COLO668 (cell line): ENCODE measurements around the gene SON.
"Not testable (repeated sequence)": the region's sequence is repeated elsewhere in the genome, so short reads cannot be mapped to it uniquely, and the experiment has no call there.

Source experiments
- DNase-seq: peaks from one replicate; lab custom pipeline; 2025; ENCODE audit not compliant: unreplicated experiment; lab: John Stamatoyannopoulos, UW

SON gene, protein sequence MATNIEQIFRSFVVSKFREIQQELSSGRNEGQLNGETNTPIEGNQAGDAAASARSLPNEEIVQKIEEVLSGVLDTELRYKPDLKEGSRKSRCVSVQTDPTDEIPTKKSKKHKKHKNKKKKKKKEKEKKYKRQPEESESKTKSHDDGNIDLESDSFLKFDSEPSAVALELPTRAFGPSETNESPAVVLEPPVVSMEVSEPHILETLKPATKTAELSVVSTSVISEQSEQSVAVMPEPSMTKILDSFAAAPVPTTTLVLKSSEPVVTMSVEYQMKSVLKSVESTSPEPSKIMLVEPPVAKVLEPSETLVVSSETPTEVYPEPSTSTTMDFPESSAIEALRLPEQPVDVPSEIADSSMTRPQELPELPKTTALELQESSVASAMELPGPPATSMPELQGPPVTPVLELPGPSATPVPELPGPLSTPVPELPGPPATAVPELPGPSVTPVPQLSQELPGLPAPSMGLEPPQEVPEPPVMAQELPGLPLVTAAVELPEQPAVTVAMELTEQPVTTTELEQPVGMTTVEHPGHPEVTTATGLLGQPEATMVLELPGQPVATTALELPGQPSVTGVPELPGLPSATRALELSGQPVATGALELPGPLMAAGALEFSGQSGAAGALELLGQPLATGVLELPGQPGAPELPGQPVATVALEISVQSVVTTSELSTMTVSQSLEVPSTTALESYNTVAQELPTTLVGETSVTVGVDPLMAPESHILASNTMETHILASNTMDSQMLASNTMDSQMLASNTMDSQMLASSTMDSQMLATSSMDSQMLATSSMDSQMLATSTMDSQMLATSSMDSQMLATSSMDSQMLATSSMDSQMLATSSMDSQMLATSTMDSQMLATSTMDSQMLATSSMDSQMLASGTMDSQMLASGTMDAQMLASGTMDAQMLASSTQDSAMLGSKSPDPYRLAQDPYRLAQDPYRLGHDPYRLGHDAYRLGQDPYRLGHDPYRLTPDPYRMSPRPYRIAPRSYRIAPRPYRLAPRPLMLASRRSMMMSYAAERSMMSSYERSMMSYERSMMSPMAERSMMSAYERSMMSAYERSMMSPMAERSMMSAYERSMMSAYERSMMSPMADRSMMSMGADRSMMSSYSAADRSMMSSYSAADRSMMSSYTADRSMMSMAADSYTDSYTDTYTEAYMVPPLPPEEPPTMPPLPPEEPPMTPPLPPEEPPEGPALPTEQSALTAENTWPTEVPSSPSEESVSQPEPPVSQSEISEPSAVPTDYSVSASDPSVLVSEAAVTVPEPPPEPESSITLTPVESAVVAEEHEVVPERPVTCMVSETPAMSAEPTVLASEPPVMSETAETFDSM (N-terminal part only)

DNA sequence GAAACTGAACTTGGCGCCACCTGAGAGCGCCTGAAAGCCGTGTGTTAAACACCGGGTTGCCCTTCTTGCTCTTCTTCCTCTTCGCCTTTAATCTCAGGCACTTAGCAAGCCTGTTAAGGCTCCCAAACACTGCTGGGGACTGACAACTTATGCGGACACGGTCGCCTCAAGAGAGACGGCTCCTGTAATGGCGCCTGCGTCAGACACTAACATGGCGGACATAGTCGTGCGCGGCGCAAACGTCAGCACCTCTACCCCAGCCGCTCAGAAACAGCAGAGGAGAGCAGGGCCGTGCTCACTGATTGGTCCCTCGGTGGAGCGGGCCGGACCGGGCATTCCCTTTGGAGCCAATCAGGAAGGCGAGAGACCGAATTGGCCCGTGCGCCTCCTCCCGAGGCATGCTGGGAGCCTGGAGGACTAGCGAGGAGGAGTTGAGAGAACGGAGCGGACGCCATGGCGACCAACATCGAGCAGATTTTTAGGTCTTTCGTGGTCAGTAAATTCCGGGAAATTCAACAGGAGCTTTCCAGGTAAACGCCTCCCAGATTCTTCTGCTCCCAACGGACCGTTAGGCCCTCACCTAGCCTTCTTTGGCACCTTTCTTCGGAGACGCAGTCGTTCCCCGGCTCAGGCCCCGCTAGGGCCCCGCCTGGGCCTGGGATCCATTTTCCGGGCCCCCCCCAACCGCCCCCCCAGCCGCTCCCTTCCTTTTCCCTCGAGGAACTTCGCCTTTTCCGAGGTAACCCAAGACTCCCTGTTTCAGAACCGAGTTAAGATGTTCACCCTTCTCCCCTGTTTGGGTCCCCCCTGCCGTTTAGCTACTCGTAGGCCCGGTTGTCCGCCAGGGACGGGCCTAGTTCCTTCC, at the start of gene SON:
SON (plus strand) TSS at position 399 of the 865 bp plus-strand sequence; CDS start at position 454, 55 bp downstream.
- peak; percentile 99 for DNase-seq

DNA sequence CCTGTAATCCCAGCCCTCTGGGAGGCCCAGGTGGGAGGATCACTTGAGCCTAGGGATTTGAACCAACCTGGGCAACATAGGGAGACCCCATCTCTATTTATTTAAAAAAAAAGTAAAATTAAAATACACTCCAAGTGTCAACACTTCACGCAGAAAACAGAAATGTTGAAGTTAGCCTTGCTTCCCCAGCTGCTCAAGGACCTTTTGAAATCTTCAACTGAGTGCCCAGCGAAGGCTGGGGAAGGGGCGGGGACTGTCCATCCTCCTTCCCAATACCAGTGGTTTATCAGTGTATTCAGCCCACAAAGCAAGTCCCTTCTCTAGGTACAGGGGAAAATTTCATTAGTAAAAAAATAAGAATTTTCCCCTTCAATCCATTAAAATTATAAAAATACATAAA, 49.1 kb upstream of the SON start:
- DNase-seq = no peak

DNA sequence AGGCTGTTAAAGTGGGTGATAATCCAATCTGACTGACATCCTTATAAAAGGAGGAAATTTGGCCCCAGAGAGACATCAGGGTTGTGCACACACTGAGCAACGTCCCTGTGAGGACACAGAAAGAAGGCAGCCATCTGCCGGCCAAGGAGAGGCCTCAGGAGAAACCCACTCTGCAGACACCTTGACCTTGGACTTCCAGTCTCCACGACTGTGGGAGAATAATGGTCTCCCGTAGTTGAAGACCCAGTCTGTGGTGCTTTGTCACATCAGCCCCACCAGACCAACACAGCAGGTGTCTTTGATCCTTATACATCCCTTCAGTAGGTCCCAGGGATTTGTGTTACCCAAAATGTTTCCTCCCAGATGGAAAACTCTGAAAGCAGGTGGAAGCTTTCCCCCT, 47.1 kb upstream of the SON start:
- no peak for DNase-seq

DNA sequence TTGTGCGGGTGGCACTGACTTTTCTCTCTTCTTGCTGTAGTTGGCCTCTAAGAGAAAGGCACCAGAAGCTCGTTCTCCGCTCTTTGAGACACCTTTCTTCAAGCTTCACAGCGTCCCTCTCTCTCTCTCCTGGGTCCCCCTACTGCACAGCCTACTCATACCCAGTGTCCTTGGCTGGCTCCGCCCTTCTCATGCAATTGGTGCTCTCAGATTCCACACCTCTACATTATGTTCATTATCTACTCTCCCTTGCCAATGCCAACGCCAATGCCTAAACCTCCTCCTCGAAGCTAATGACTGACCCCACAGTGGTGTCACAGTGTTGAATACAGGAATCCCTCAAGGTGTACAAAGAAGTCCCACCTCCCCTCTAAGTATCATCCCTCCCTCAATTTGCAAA, 46.5 kb upstream of the SON start:
- no peak for DNase-seq

DNA sequence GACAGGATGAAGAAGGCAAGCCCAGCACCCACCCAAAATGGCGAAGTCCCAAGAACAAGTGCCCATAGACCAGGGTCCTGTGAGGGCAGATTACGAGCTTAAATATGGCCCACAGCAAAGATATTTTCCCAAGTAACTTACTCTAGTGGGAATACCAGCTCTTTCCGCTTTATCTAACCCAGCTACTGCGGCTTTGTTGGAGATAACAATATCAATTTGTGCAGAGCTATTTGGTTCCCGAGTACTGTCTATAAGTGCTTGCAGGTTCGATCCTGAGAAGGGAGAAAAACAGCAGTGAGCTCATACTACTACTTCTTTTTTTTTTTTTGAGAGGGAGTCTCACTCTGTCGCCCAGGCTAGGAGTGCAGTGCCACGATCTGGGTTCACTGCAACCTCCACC, 37.0 kb upstream of the SON start:
- DNase-seq = no peak

DNA sequence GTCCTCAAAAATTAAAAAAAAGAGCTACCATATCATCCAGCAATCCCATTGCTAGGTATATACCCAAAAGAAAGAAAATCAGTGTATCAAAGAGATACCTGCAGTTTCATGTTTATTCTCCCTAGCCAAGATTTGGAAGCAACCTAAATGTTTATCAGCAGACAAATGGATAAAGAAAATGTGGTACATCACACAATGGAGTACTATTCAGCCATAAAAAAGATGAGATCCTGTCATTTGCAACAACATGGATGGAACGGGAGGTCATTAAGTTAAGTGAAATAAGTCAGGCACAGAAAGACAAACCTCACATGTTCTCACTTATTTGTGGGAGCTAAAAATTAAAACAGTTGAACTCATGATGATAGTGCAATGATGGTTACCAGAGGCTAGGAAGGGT, 35.8 kb upstream of the SON start:
- not testable (repeated sequence) for DNase-seq

DNA sequence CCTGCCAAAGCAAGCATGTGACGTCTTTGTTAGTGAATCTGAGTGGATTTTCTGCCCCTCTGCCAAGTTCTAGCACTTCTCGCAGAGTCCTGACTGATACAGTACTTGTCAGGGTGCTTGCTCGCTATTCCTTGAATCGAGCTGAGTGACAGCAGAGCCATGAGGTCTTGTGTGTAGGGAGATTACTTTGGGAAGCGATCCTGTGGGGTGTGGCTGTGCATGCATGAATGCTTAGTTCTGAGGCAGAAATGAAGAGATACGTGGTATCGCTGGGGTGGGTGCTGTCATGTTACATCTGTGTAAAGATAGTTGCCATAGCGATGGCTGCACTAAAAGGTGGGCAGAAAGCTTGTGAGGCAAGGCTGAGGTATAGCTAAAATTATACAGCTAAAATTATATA, 32.0 kb upstream of the SON start:
- DNase-seq = no peak

DNA sequence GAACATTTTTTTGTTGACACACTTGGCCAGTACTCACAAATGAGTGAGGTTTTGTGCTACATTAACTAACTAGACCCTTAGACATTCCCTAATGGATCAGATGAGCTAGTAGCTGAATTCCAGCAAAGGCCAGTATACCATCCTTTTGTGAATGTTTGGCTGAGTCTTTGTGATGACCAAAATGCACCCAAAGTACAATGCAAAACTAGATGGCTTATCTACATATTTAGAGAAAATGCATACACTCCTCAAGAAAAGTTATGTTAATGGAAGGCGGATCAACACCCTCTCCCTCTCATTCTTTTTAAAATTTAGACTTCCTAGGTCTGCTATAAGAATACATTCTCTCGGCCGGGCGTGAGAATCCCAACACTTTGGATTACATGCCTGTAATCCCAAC, 31.2 kb upstream of the SON start:
- no peak for DNase-seq

DNA sequence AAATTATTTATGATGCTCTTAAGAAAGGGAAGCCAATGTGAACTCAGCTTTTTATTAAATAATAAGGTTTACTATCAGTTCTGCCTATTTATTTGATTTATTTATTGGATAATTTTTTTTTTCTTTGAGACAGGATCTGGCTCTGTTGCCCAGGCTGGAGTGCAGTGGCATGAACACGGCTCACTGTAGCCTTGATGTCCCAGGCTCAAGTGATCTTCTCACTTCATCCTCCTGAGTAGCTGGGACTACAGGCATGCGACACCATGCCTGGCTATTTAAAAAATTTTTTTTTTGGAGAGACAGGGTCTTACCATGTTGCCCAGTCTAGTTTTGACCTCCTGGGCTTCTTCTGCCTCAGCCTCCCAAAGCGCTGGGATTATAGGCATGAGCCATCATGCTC, 30.4 kb upstream of the SON start:
- DNase-seq = no peak

DNA sequence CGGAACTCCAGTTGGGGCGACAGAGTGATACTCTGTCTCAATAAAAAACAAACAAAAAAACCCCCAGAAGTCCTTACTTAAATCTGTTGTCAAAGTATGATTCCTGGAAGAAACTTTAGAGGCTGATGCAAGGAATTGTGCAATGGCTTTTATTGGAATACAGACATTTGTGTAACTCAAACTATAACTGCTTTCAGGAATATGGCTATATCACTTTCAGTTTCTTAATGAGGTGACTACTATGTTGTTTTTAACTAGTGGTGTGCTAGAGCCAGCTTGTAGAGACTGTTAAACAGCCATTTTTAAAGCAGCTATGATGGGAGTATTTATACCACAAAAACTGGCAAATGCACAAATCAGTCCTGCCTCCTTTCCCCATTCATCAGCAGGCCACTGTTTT, 28.6 kb upstream of the SON start:
- DNase-seq = no peak

DNA sequence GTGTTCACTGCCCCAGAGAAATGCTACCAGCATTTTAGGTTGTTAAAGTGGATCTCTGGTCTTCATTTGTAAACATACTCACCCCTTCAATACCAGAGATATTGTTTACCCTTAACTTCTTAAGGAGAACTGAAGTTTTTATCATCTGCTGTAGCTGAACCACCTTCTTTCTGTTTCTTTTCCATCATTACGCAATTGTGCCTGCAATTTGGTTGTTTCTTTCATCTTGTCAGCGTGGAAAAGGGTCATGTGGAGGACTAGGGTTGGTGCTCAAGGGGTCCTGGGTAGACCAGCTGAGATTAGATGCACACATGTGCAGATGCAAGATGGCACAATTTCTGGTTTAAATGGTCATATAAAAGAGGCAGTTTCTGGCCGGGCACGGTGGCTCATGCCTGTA, 23.9 kb upstream of the SON start:
- DNase-seq = no peak

DNA sequence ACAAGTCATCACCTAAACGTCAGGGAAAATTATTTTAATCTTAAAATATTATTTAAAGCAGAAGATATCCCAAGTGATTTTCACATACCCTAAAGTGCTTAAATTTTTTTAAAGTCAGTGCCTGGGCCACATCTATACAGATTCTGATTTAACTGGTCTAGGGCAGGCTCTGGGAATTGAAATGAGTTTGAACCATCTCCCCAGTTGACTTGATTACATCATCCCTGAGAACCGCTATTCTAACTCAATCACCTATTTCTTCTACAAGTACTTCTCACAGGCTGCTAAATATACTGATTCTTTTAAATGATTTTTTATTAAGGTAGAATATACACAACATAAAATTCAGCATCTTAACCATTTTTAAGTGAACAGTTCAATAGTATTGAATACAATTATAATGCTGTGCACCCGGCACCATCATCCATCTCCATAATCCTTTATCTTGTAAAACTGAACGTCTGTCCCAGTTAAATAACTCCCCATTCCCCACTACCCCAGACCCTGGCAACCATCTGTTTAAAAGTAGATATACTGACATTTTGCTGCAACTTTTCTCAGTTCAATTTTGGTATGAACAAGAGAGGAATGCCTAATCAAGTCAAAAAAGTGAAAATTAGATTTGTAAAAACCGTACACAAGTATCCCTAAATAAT, 20.4 kb upstream of the SON start:
- DNase-seq = no peak

DNA sequence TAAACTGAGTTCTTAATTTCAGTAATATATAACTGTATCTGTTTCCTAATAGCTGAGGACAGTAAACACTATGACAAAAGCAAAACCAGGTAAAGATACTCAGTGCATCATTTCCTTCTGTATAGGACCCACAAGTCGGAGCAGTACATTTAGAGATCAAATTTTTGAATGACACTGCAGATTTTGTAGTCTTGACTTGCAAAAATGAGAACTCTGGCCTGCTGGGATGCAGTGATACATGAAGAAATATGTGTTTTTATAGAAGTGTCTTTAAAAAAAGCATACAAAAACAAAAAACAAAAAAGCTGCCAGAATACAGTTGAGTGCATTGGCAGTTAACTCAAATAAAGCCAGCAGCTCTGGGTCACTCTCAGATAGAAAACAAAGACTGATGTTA, 19.9 kb upstream of the SON start:
- no peak for DNase-seq

DNA sequence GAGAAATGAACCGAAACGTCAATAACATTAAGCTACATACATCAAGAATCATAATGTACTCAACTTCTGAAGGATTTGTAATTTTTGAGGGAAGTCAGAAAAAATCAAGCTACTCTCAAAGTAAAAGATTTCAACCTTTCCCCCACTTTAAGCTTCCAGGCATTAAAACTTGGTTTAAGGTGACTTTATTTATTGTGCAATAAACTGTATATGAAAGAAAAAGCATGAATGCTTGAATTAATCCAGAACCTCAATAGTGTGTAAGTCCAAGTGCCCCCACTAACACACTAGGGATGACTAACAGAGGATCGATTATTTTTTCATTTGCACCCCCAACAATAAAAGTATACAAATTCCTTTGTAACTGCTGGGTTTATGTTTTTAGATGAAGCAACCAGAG, 11.8 kb upstream of the SON start:
- no peak for DNase-seq

DNA sequence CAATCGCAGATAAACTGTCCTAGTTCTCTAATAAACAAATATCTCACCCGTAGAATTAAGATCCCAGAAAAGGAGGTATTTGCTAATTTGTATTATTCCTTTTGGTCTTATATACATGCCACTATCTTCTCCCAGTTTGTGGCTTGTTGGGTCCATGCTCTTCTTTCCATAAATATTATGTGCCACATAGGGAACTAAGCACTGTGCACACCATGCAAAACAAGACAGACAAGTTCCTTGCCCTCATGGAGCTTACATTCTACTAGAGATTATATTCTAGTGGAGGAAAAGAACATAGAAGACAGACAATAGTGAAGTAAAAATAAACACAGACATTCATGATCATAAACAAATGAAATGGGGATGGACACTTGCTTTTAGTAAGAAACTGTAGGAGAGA, 5.6 kb upstream of the SON start:
- DNase-seq = no peak

DNA sequence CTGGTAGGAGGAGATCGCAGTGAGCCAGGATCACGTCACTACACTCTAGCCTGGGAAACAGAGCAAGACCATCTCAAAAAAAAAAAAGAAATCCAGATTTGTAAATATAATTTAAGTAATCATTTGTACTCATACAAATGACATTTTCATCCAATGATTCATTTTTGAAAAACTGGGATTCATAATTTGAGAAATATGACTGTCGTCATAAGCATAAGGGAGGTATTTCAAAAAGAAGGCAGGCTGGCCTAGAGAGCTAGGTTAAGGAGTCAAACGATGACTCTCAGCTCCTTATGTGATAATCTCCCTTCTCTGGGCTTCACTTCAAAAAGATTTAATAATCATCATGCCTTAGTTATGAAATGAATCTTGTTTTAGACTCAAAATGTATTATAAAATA, 3.2 kb upstream of the SON start:
- DNase-seq = no peak

DNA sequence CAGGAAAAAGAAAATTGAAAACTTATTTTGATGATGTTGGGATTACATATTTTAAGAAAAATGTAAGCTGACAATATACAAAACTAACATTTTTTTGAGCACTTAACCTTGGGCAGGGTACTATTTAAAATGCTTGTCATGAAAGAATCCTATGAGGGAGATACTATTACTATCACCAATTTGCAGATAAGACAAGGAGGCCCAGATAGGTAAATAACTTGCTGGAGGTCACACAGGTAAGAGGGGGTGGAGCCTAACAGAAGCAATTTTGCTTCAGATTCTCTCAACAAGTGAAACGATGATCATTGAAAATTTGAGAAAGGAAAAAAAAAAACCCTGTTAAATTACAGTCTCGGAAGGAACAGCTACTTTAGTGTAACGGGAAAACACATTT, 2.1 kb upstream of the SON start:
- no peak for DNase-seq

DNA sequence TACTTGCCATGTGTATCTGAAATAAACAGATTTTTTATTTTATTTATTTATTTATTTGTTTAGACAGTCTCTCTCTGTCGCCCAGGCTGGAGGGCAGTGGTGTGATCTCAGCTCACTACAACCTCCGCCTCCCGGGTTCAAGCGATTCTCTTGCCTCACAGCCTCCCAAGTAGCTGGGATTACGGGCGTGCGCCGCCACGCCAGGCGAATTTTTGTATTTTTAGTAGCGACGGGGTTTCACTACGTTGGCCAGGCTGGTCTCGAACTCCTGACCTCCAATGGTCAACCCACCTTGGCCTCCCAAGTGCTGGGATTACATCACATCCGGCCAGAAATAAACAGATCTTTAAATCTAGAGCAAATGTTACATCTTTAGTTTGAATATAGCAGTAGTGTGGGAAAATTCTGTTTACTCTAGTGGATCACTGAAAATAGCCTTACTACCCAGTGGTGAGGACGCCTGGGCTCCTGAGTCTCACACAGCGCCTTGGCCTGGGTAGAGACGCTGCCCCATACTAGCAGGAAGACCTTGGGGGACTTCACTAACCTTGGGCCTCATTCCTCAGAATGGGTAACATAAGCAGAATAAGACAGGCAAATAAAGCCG, 1.6 kb upstream of the SON start:
- DNase-seq = peak; percentile 25
